Activated effector memory CD4-positive, alpha-beta T cell treated with anti-CD3 and anti-CD28 coated beads, Interleukin-2, amount 50 U/mL, for 16 hours (primary cell): ENCODE measurements around the gene TFF2.

Experiments
- DNase-seq: peaks from one replicate; pipeline ENCODE4 v3.0.0-alpha.2; 2020

The TFF2 gene

DNA sequence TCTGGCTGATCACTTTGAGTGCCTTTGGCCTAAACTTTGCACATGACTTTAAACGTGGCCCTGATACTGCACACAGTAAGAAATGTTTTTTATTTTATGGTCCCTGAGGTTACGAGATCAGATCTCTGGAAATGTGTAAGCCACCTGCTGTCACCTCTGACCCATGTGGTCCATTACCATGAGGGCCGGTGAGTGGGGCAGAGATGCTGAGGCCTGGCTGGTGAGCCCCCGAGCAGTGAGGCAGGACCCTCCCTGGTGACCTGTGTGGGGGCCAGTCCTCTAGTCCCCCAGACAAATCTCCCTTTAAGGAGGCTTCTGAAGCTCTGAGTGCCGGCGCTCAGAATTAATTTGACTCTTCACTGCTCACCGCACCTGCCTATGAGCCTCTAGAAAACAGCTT is 48.0 kb downstream of the TFF2 start:
- no peak for DNase-seq

DNA sequence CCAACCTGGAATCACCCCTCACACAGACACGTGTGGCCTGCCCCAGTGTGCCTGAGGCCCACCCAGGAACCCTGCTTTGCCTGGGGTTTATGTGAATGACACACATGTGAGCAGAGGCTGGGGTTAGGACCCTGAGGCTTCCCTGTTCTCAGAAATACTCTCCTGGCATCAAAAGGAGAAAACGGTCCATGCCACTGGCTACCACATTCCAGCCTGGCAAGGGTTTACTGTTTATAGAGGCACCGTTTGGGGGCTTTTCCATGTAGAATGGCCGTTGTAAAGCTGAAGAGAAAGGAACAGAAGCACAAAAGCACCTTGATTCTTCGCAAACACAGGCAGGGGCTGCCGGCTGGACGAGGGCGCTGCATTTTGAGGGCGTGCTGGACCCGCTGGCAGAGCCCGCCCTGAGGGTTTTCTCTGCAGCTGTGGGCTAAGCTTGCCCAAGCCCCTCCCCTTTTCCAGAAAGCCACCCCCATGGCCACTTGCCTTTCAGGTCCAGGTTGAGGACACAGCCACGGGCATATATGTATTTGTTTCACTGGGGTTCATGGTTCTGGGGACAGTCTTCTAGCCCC is 48.6 kb downstream of the TFF2 start:
- DNase-seq = no peak

DNA sequence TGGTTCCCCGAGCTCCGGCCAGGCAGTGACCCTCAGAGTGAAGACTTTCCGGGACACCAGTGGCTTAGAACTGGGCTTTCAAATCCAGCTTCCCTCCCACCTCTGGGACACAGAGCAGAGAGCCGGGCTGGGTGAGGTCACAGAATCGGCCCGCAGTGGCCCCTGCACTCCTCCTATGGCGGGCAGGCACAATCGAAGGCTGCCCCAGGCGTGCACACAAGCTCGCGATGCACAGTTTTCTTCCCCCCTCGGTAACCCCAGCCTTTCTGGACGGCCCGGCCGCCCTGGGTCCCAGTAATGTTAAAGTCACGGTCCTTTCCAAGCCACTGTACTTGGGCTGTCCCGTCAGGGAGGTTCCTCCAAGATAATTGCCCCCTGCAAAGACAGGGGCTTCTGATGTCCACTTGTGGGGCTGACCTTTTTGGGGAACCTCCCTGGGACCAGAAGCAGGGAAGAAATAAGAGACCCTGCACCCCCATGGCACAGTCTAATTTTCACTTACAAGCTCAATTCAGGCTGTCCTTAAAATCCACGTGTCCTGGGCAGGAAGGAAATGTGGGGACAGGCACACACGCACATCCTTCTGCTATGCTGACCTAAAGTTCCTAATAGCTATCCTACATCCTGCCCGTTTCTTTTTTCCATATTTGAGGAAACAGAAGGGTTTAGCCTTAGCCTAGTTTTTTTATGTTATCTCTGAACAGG is 49.3 kb downstream of the TFF2 start:
- no peak for DNase-seq

DNA sequence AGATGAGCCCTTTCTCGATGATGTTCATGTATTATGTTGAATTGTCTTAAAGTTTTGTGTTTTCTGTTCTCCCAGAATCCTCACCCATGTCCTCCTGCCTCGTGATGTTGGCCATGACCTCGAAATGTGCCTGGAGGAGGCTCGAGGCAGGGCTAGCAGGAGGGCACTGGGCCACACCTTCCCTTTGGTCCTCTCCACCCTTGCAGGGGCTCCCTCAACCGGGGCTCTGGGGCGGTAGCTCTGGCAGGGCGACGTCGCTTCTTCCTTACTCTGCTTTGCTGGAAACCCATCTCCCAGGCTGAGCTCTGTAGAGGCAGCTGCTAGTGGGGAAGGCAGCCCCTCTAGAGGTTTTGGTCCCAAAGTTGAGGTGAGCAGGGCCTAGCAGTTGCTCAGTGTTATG is 49.8 kb downstream of the TFF2 start:
- no peak for DNase-seq

DNA sequence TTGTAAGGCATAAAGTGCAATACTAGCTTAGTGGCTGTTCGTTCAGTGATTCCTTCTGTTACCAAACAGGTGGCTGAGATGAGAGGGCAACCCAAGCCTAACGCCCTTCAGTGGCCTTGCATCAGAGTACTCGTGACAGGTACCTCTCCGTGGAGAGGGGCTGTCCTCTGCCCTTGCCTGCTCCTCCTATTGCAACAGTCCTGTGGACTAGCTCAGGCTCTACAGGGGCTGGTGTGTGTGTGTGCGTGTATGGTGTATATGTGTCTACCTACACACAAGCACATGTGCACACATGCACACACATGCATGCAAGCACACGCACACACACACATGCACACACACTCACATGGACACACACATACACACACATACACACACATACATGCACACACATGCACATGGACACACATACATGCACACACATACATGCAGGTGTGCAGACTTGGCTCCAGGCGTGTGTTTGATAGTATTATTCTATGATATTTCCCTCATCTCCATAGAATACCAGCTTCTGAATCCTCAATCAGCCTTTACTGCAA is 50.7 kb downstream of the TFF2 start:
- DNase-seq = no peak

DNA sequence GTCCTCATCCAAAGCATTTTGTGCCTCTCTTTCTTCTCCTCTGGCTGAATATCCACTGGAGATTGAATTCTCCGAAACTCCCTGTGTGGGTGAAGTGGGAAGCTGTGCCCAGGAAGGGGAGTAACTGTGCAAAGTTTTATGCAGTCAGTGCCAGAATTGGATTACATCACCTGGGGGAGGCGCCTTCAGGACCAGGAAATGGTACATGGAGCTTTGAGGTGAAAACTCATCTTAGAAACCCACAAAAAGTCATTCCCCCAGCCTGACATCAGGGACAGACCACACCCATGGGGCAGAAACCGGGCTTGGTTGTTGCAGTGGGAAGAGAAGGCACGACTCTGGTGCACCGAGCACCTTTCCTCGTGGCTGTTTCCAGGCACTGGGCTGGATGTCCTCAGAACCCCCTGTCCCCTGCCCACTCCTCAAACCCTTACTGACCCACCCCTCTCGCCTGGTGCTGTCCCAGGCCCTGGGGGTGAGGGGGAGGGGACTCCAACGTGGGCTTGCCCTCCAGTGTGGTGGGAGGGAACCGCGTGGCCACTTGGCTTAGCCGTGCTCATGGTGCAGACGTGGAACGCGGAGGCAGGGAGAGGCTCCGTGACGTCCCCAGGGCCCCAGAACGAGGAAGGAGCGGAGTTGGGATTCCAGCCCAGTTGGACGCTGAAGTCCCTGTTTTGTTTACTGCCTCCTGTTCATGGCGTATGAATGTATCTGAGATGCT is 51.3 kb downstream of the TFF2 start:
- DNase-seq = no peak

- no peak for DNase-seq
These were observed 52.1 kb downstream of the TFF2 start for GRCh38 chr21:42298657-42299056.

DNA sequence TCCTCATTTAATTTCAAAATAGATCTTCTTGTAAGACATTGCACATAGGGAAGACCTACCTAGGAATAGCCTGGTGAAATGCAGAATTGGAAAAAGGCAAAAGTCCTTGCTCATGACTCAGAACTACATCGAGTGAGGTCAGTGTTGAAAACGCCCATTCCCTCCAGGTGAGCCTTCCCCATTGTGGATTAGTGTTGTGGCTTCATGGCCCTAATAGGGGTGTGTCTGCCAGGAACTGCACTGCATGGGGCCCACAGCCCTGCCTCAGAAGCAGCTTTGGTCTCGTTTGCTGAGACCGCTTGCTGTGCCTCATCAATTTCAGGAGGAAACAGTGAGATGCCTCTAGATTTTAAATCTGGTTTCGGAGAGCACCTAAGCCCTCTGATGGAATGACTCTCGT is 52.6 kb downstream of the TFF2 start:
- no peak for DNase-seq

DNA sequence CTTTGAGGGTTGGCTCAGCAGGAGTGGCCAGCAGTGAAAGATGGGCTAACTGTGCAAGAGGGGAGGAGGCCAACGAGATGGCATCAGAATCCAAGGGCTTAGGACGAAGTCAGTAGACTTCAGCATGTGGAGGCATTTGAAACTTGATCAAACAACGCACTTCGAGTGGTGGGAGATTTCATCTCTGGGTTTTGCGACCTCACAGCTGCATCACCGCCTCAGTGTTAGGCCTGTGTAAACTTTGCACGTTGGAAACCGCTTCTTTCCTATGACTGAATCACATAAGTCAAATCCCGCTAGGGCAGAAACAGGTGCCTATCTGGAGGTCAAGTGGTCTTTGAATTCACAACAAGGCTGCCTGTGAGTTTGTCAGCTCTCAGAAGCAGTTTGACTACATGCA is 53.4 kb downstream of the TFF2 start:
- no peak for DNase-seq

- DNase-seq = no peak
These were observed 54.3 kb downstream of the TFF2 start for GRCh38 chr21:42296501-42296900.
